GM19452 (cell line): Measurements from ENCODE around the gene CDYL2.

Experiments used
- ATAC-seq: cut with Tn5 transposase; IDR thresholded peaks from one replicate; pipeline ENCODE4 v1.9.1; 2021; ENCODE audit not compliant: unreplicated experiment

The CDYL2 gene

GRCh38 chr16:80556481-80556880 lies 247.9 kb downstream of the CDYL2 start:
- no peak for ATAC-seq

GRCh38 chr16:80554033-80554432 lies 250.4 kb downstream of the CDYL2 start:
- no peak for ATAC-seq

GRCh38 chr16:80552277-80552676 lies 252.1 kb downstream of the CDYL2 start:
- ATAC-seq, result no peak
